Measurements from ENCODE around the gene CRMP1. TPM values are rescaled to one million over a fixed set of nuclear protein-coding genes. Genes with fewer than 3 reads are reported as not detected.

CRMP1 gene
- total and polyA plus RNA-seq, 2 donors (not counting 3 experiments of a cell fraction or from before 2014, with no cell fraction given) = 0.06 TPM; not detected in 1

GRCh38 chr4:5804656-5805055 is 88.2 kb downstream of the CRMP1 start:
- Histone ChIP-seq H3K9ac (replicated peaks; ENCODE audit: extremely low read depth, insufficient read depth, low read length) (no peak overlapping the region), H3K4me2 (ENCODE audit: insufficient read depth, low read length) (no peak overlapping the region), H3K27ac (ENCODE audit: insufficient read depth, low read depth, low read length) (no peak overlapping the region), H2AFZ (ENCODE audit: low read depth, low read length) (no peak overlapping the region), H3K36me3 (ENCODE audit: control insufficient read depth in 2 of 2, extremely low read depth in 1 of 2, insufficient read depth in 2 of 2, low read length in 2 of 2) (peaks cover 0 to 29% of the 10 kb centered on the region in 2 experiments), H3K9me1 (replicated peaks; ENCODE audit: control insufficient read depth, extremely low read depth, insufficient read depth, low read length) (no peaks in the 10 kb centered on the region), H3K4me1 (ENCODE audit: control insufficient read depth, extremely low read depth, insufficient read depth, low read length) (no peaks in the 10 kb centered on the region), H3K4me3 (replicated peaks in 1 of 3; ENCODE audit: insufficient read depth in 1 of 3, low read depth in 1 of 3, low read length in 3 of 3) (no peak overlapping the region), H3K79me2 (ENCODE audit: control insufficient read depth, insufficient read depth, low read length) (no peaks in the 10 kb centered on the region), H4K20me1 (replicated peaks; ENCODE audit: control insufficient read depth, extremely low read depth, insufficient read depth, low read length) (no peaks in the 10 kb centered on the region), H3K27me3 (ENCODE audit: control insufficient read depth in 2 of 2, insufficient read depth in 2 of 2, low read length in 2 of 2) (no peaks in the 10 kb centered on the region), H3K9me3 (replicated peaks; ENCODE audit: control insufficient read depth, insufficient read depth, low read length) (no peaks in the 10 kb centered on the region)
- BruUV-seq (replicated peaks) = no TSS peak
- POLR2A ChIA-PET = no interaction called here
- dilution Hi-C loops (cut with MboI; ENCODE audit: extremely low pct_ligation_motif_present, low sequenced_read_pairs) (no loop called here), intact Hi-C loops (cut with micrococcal nuclease) (no loop called here)
- CTCF ChIA-PET = interaction anchor here (1.3 to 1.4 kb wide), 2 partner anchors 8 to 19 kb away, joined by 3 to 8 read pairs; no protein-coding TSS in a partner anchor
- FAIRE-seq (no peak), DNase-seq (ENCODE audit: low read depth, low spot score) (no peak)
- no peak for TF ChIP-seq GATA2 (IDR thresholded peaks at IDR 0.05; ENCODE audit: insufficient read depth, insufficient read length, low read depth, low read length)
- TF ChIP-seq FOS (IDR thresholded peaks at IDR 0.05; ENCODE audit: borderline replicate concordance, insufficient read depth, low read length) = no peak
- TF ChIP-seq JUN (IDR thresholded peaks at IDR 0.05; ENCODE audit: borderline replicate concordance, insufficient read depth, insufficient read length, low read depth) = no peak
- no peak for TF ChIP-seq MYC (IDR thresholded peaks at IDR 0.05; ENCODE audit: low read depth, low read length)
- TF ChIP-seq EZH2 (IDR thresholded peaks at IDR 0.05; ENCODE audit: borderline replicate concordance, low read depth, low read length, severe bottlenecking) = no peak
- TF ChIP-seq POLR2AphosphoS5 (IDR thresholded peaks at IDR 0.05; ENCODE audit: insufficient read depth, low read depth, low read length) = no peak
- no peak for TF ChIP-seq CTCF (IDR thresholded peaks at IDR 0.05; ENCODE audit: extremely low read depth in 1 of 2, insufficient read depth in 1 of 2, low read depth in 1 of 2, low read length in 2 of 2)
- no peak for TF ChIP-seq MAX (IDR thresholded peaks at IDR 0.05; ENCODE audit: insufficient read depth, insufficient read length)
- TF ChIP-seq POLR2A (IDR thresholded peaks at IDR 0.05; ENCODE audit: low read depth, low read length) = no peak
